ENCODE measurements around the gene BLM. TPM values are rescaled to one million over a fixed set of nuclear protein-coding genes. Genes with fewer than 3 reads are reported as not detected.

Gene BLM
- total RNA-seq, 2 donors from 2014 or later: 19.3 to 26.7 TPM

- Histone ChIP-seq H3K4me3 (no peak overlapping the region), H3K27me3 (no peaks in the 10 kb centered on the region), H3K36me3 (no peaks in the 10 kb centered on the region), H3K9me3 (no peaks in the 10 kb centered on the region), H3K4me1 (peaks cover 0 to 28% of the 10 kb centered on the region in 2 donors), H3K27ac (no peak overlapping the region)
- TF ChIP-seq, protein P1, sequence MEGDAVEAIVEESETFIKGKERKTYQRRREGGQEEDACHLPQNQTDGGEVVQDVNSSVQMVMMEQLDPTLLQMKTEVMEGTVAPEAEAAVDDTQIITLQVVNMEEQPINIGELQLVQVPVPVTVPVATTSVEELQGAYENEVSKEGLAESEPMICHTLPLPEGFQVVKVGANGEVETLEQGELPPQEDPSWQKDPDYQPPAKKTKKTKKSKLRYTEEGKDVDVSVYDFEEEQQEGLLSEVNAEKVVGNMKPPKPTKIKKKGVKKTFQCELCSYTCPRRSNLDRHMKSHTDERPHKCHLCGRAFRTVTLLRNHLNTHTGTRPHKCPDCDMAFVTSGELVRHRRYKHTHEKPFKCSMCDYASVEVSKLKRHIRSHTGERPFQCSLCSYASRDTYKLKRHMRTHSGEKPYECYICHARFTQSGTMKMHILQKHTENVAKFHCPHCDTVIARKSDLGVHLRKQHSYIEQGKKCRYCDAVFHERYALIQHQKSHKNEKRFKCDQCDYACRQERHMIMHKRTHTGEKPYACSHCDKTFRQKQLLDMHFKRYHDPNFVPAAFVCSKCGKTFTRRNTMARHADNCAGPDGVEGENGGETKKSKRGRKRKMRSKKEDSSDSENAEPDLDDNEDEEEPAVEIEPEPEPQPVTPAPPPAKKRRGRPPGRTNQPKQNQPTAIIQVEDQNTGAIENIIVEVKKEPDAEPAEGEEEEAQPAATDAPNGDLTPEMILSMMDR (IDR thresholded peaks at IDR 0.05): no peak
- DNase-seq (ENCODE audit: low spot score): peak; percentile 54
These were observed 143.3 kb downstream of the BLM start for GRCh38 chr15:90860450-90860849.

DNA sequence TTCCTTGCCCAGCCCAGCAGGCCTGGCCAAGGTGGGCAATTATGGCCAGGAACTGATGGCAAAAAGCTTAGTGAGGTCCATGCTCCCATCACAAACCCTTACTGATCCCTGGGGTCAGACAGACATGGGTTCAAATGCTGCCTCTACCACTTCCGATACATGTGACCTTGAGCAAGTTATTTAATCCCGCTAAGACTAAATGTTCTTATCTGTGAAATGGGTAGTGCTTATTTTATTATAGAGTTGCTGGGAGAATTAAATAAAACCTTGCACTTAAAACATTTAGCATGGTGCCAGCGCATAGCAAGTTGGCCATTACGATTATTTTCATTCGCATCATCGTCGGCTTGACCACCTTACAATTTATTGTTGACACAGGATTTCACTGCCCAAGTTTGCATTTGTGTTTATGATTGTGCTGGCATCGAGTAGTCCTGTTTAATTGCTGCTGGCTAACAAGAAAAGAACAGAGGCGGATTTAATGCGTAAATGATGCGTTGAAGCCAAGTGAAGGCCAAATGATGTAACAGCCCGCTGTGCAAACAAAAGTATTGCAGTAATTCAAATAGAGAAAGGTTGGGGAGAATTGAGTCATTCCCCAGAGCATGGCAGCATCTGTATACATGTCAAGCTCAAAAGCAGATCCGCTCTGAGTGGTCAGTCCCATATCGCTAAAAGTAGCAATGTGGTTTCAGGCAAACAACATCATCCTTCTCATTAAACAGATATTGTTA, 144.0 kb downstream of the BLM start:
- DNase-seq (ENCODE audit: low spot score): no peak
- H3K9me3 ChIP-seq: no peaks in the 10 kb centered on the region
- peaks cover 0 to 28% of the 10 kb centered on the region in 2 donors for H3K4me1 ChIP-seq
- no peaks in the 10 kb centered on the region for H3K36me3 ChIP-seq
- no peak overlapping the region for H3K27ac ChIP-seq
- H3K4me3 ChIP-seq: no peak overlapping the region
- no peaks in the 10 kb centered on the region for H3K27me3 ChIP-seq
- TF ChIP-seq, protein P1 (IDR thresholded peaks at IDR 0.05): no peak

DNA sequence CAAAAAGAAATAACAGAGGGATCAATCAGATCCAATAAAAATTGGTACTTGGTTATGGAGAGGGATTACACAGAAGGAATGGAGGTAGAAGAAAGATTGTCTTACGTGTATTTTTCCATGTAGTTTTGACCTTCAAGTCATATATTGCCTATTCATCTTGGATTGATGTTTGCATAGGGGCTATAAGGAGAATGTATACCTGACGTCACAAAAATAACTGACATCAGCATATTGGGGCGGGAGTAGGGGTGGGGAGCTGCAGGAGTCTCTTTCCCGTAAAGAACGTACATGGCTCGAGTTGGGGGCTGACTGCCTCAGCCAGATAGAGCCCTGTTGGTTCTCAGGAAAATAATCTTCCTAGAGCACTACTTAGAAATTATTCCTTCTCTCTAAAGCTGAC, 145.3 kb downstream of the BLM start:
- H3K27ac ChIP-seq: peak overlapping the region in 1 of 2 donors; percentile 62

DNA sequence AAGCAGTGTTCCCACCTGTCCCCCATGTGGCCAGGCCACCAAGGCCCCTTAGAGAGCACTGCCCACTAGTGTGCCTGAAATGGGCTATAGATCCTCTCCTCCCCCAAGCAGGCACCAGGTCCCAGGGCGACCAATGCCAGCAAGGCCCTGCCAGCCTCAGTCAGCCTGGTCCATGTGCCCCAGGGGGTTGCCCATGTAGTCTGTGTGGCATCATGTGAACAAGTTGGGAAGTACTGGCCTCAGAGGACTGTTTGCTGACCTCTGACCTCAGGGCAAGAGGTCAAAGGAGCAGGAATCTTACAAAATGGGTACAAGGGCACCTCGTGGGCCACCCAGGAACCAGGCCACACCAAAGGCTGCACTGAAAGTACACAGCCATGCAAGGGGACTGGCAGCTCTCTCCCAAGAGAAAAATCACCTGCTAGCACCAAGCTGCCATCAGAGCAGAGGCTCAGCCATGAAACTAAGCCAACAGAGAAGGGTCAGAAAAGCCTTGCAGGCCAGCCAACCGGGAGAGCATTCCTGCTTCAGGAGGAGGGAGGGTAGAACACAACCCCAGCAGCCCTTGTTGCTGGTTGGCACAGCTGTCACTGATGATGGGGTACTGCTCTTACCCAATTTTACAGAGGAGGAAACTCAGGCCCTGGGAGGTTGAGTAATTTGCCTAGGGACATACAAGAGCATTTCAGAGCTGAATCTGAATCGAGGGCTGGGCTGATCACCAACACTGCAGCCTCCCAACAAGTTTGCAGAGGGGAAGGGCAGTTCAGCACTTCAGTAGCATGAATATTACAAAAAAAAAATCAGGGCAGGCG, 146.0 kb downstream of the BLM start:
- Histone ChIP-seq H3K9me3 (no peaks in the 10 kb centered on the region), H3K27me3 (no peaks in the 10 kb centered on the region), H3K4me1 (peaks cover 0 to 31% of the 10 kb centered on the region in 2 donors), H3K4me3 (no peak overlapping the region), H3K27ac (peak overlapping the region; percentile 39 to 62), H3K36me3 (no peaks in the 10 kb centered on the region)
- TF ChIP-seq, protein P1 (IDR thresholded peaks at IDR 0.05): no peak
- peak; percentile 73 for DNase-seq (ENCODE audit: low spot score)

More for the DNA sequence above, 145.3 kb downstream of the BLM start:
- Histone ChIP-seq H3K4me1 (peaks cover 0 to 28% of the 10 kb centered on the region in 2 donors), H3K9me3 (no peaks in the 10 kb centered on the region), H3K4me3 (no peak overlapping the region), H3K27me3 (no peaks in the 10 kb centered on the region), H3K36me3 (no peaks in the 10 kb centered on the region)
- DNase-seq (ENCODE audit: low spot score): no peak
- TF ChIP-seq, protein P1 (IDR thresholded peaks at IDR 0.05): no peak

DNA sequence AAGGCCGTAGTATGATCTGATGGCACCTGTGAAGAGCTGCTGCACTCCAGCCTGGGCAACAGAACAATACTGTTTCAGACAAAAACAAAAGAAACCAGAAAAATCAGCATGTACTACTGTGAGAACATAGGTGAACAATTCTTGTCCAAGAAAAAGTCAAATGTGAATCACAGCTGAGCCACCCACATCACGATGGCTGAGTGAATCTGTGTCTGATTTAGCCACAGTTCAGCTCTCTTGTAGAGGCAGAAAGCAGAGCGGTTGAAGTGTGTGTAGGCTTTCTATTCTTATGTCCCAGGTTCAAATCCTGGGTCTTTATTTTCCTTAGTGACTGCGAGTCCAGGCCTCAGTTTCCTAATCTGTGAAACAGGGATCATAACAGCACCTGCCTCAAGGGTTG, 146.8 kb downstream of the BLM start:
- Histone ChIP-seq H3K4me3 (no peak overlapping the region), H3K9me3 (no peaks in the 10 kb centered on the region), H3K27ac (peak overlapping the region; percentile 7 to 39), H3K4me1 (peaks cover 0 to 39% of the 10 kb centered on the region in 2 donors), H3K27me3 (no peaks in the 10 kb centered on the region), H3K36me3 (no peaks in the 10 kb centered on the region)
- TF ChIP-seq, protein P1 (IDR thresholded peaks at IDR 0.05): no peak
- DNase-seq (ENCODE audit: low spot score): no peak

All from right atrium auricular region (tissue), 2 donors.